Measurements from ENCODE around the gene CASZ1. TPM values are rescaled to one million over a fixed set of nuclear protein-coding genes. Genes with fewer than 3 reads are reported as not detected.
A peak's percentile ranks its signal among the peaks of the same experiment; 100 is the strongest.

The CASZ1 gene
- total RNA-seq, 1 experiment from 2014 or later: 11.1 TPM

GRCh38 chr1:10599194-10599861, 197.1 kb downstream of the CASZ1 start:
- no peak for TF ChIP-seq CTCF (IDR thresholded peaks at IDR 0.05; ENCODE audit: unreplicated experiment)
- Mint-ChIP-seq H3K27me3 (ENCODE audit: insufficient read depth, unreplicated experiment) (no peaks in the 10 kb centered on the region), H3K9me3 (ENCODE audit: unreplicated experiment) (no peaks in the 10 kb centered on the region), H3K36me3 (ENCODE audit: insufficient read depth, unreplicated experiment) (peaks cover 8% of the 10 kb centered on the region), H3K27ac (ENCODE audit: low read depth, unreplicated experiment) (peak overlapping the region; percentile 97), H3K4me1 (ENCODE audit: insufficient read depth, unreplicated experiment) (peaks cover 18% of the 10 kb centered on the region), H3K4me3 (ENCODE audit: unreplicated experiment) (peak overlapping the region; percentile 38)
- peak; percentile 56 for DNase-seq (ENCODE audit: unreplicated experiment)
- POLR2A ChIA-PET: interaction anchor here (0.6 to 1.6 kb wide), 12 partner anchors 9 to 104 kb away, joined by 3 to 7 read pairs (median 4); no protein-coding TSS in a partner anchor
- no TSS peak for BruUV-seq (replicated peaks)
- CTCF ChIA-PET: no interaction called here
- intact Hi-C loops (cut with micrococcal nuclease): no loop called here

DNA sequence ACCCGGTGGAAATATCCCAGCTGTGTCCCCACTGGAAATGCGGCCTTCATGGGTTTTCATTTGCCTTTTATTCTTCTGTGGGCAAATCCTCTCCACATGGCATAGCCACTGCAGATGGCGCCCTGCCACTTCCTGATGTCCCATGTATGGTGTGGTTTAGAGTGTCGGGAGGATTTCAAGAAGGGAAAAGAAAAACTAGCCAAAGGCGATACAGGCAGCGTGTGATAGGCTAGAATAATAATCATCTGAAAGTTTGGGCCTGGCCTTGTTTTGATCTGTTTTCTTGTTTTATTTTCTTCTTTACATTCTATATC, 198.1 kb downstream of the CASZ1 start:
- peaks cover 18% of the 10 kb centered on the region for H3K4me1 Mint-ChIP-seq (ENCODE audit: insufficient read depth, unreplicated experiment)
- DNase-seq (ENCODE audit: unreplicated experiment): peak; percentile 27
- TF ChIP-seq CTCF (IDR thresholded peaks at IDR 0.05; ENCODE audit: unreplicated experiment): no peak
- H3K36me3 Mint-ChIP-seq (ENCODE audit: insufficient read depth, unreplicated experiment): peaks cover 8% of the 10 kb centered on the region
- no peak overlapping the region for H3K4me3 Mint-ChIP-seq (ENCODE audit: unreplicated experiment)
- ChIA-PET POLR2A (interaction anchor here (0.5 to 1.3 kb wide), 3 partner anchors 13 to 1446 kb away, joined by 3 to 6 read pairs (median 3); no protein-coding TSS in a partner anchor), CTCF (interaction anchor here (0.7 kb wide), 1 partner anchor 86 kb away, joined by 3 read pairs; no protein-coding TSS in a partner anchor)
- no peaks in the 10 kb centered on the region for H3K27me3 Mint-ChIP-seq (ENCODE audit: insufficient read depth, unreplicated experiment)
- no TSS peak for BruUV-seq (replicated peaks)
- intact Hi-C loops (cut with micrococcal nuclease): no loop called here
- peak overlapping the region; percentile 97 for H3K27ac Mint-ChIP-seq (ENCODE audit: low read depth, unreplicated experiment)
- no peaks in the 10 kb centered on the region for H3K9me3 Mint-ChIP-seq (ENCODE audit: unreplicated experiment)

DNA sequence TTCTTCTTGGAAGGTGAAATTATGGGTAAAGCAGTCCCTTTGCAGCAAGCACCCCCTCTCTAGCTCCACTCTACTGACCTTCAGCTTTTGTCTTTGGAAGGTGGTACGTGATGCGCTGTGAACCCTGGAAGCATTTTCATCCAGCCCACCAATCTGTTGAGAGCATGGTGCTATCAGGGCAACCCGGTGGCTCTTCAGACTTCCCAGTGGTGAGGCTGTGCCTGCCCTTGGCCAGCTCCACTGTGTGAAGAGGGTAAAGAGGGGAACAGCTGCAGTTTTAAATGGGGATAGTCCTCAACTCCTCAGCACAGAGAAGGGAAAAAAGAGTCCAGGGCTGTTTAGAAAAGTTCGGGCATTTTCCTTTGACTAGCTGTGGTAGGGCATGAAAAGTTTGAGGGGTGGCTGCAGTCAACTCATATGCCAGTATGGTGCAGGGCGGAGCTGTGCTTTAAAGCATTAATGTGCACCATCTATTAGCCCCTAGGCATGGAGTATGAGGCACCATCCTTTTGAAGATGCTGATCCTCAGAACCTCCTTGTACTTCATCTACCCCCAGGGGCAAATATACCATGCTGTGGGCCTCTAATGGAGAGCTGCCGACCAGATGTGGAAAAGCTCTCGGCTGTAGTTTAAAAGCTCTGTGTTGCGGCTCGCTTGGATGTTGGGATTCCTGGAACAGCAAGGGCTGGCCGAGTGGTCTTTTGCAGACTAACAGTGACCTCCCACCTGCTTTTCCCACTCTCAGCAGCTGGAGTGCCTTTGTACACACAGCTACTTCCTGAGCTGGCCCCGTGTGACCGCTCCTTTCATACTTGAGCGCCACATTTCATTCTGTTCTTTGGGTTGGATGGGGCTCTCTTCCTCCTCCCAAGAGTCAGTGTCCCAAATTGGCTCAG, 198.7 kb downstream of the CASZ1 start:
- CTCF ChIA-PET: interaction anchor here (0.6 to 0.7 kb wide), 3 partner anchors 85 to 649 kb away, joined by 3 to 4 read pairs (median 3); no protein-coding TSS in a partner anchor
- TF ChIP-seq CTCF (IDR thresholded peaks at IDR 0.05; ENCODE audit: unreplicated experiment): no peak

DNA sequence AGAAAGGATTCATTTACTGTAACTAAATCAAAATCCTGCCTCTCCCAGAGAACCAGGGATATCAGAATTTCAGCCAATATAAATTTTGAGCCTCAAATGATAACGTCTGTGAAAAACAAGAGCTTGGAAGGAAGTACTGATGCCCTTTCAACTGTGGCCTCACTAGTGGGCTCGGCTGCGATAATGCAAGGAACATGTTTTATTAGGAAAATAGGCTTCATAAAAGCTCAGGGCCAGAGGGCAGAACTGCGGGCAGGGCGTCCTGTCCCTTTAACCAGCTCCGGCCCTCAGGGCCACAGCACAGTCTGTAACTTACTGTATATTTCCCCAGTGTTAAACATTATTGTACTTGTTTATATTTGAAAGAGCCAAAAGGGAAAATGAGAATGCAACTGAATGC, 199.7 kb downstream of the CASZ1 start:
- intact Hi-C loops (cut with micrococcal nuclease): no loop called here
- ChIA-PET POLR2A (interaction anchor here (1.3 to 2.0 kb wide), 3 partner anchors 9 to 104 kb away, joined by 3 to 5 read pairs (median 4); no protein-coding TSS in a partner anchor), CTCF (no interaction called here)
- peaks cover 2% of the 10 kb centered on the region for H3K36me3 Mint-ChIP-seq (ENCODE audit: insufficient read depth, unreplicated experiment)
- H3K4me3 Mint-ChIP-seq (ENCODE audit: unreplicated experiment): no peak overlapping the region
- no peak for TF ChIP-seq CTCF (IDR thresholded peaks at IDR 0.05; ENCODE audit: unreplicated experiment)
- no peaks in the 10 kb centered on the region for H3K9me3 Mint-ChIP-seq (ENCODE audit: unreplicated experiment)
- H3K4me1 Mint-ChIP-seq (ENCODE audit: insufficient read depth, unreplicated experiment): peaks cover 18% of the 10 kb centered on the region
- no peak for DNase-seq (ENCODE audit: unreplicated experiment)
- no TSS peak for BruUV-seq (replicated peaks)
- H3K27me3 Mint-ChIP-seq (ENCODE audit: insufficient read depth, unreplicated experiment): no peaks in the 10 kb centered on the region
- no peak overlapping the region for H3K27ac Mint-ChIP-seq (ENCODE audit: low read depth, unreplicated experiment)

More for the DNA sequence above, 198.7 kb downstream of the CASZ1 start:
- no peak for DNase-seq (ENCODE audit: unreplicated experiment)
- Mint-ChIP-seq H3K36me3 (ENCODE audit: insufficient read depth, unreplicated experiment) (peaks cover 8% of the 10 kb centered on the region), H3K9me3 (ENCODE audit: unreplicated experiment) (no peaks in the 10 kb centered on the region), H3K27ac (ENCODE audit: low read depth, unreplicated experiment) (peak overlapping the region; percentile 97), H3K4me3 (ENCODE audit: unreplicated experiment) (no peak overlapping the region), H3K4me1 (ENCODE audit: insufficient read depth, unreplicated experiment) (peaks cover 18% of the 10 kb centered on the region), H3K27me3 (ENCODE audit: insufficient read depth, unreplicated experiment) (no peaks in the 10 kb centered on the region)
- intact Hi-C loops (cut with micrococcal nuclease): no loop called here
- POLR2A ChIA-PET: interaction anchor here (0.5 to 2.0 kb wide), 5 partner anchors 9 to 1447 kb away, joined by 3 to 5 read pairs (median 3); no protein-coding TSS in a partner anchor
- BruUV-seq (replicated peaks): no TSS peak

All from MCF 10A (cell line).